LNCAP (cell line): Measurements from ENCODE around the gene PHF3.

Source experiments
- TF ChIP-seq, protein P1 (sequence below): fragments of 450-650 bp; IDR thresholded peaks from 2 replicates; pipeline ENCODE4 v1.5.1; 2017; ENCODE audit warnings: mild to moderate bottlenecking

Gene PHF3

DNA sequence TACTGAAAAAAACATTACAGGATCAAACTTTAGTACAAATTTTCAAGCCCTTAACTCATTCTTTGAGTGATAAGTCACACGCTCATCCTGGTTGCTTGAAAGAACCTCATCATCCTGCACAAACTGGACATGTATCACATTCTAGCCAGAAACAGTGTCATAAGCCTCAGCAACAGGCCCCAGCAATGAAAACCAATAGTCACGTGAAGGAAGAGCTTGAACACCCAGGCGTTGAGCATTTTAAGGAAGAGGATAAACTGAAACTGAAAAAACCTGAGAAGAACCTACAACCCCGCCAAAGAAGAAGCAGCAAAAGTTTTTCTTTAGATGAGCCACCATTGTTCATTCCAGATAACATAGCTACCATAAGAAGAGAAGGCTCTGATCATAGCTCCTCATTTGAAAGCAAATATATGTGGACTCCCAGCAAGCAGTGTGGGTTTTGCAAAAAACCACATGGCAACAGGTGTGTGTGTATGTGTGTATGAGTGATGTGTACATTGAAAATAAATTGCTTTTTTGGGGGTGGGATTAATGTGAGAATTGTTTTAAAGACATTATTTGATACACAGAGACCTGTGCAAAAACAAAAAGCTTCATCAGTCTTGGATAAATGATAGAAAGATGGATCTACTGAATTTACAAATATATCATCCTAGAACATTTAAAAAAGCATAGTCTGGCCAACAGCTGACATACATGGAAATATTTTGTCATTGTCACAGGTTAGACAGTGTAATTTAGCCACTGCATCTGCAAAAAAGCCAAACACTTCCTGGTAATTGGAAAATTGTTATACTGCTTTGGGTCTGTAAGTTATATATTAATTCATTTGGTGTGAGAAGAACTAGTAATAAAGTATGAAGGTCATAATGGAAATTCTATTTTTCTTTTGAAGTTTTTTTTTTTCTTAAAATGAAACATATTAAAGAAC lies 50.1 kb downstream of the PHF3 start:
- TF ChIP-seq, protein P1, sequence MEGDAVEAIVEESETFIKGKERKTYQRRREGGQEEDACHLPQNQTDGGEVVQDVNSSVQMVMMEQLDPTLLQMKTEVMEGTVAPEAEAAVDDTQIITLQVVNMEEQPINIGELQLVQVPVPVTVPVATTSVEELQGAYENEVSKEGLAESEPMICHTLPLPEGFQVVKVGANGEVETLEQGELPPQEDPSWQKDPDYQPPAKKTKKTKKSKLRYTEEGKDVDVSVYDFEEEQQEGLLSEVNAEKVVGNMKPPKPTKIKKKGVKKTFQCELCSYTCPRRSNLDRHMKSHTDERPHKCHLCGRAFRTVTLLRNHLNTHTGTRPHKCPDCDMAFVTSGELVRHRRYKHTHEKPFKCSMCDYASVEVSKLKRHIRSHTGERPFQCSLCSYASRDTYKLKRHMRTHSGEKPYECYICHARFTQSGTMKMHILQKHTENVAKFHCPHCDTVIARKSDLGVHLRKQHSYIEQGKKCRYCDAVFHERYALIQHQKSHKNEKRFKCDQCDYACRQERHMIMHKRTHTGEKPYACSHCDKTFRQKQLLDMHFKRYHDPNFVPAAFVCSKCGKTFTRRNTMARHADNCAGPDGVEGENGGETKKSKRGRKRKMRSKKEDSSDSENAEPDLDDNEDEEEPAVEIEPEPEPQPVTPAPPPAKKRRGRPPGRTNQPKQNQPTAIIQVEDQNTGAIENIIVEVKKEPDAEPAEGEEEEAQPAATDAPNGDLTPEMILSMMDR = no peak

DNA sequence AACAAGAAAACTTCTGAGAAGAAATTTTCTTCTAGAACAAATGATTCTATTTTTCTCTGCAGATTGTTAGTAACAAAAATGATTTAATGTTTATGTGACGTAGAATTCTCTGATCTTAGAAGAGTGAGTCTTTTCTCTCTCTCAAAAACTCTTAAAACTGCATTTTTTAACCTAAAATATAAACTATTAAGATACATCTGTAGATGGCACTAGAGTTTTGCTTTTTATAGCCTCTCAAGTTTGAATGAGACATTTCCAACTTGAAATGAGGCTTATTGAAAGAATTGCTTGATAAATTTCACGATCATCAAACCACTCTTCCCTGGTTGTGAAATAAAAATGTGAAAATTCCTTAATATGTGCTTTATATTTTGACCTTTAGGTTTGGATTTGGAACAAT lies 53.8 kb downstream of the PHF3 start:
- TF ChIP-seq, protein P1 = no peak

DNA sequence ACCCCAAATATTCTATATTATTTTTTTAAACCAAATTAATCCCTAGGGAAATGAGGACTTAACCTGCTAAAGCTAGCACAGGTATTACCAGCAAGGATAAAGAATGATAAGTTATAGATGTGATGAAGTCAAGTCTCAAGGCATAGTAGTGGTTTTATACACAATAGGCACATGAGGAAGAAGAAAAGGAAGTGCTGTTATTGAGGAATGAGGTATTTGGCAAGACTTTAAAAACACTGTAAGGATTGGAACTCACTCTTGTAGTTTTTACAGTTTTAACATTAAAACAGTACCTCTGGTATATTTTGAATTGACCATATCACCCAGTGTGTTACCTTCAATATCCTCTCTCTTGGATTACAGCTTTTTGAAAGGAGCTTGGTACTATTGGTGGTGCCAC lies 54.6 kb downstream of the PHF3 start:
- TF ChIP-seq, protein P1 = no peak

DNA sequence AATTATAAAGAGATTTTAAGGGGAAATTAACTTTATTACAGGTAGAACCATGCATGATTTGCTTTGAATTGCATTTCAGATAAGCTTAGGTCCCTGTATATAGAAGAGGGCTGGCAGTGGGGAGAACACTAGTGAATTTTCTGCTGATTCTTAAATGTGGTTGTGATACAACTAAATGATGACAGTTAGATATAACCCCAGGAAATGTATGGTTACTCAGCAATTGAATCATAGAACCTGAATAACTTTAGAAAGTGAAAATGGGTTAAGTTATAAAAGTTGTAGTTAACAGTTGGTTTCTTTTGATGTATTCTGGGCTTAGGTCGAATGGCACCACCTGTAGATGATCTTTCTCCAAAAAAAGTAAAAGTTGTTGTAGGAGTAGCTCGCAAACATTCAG lies 70.1 kb downstream of the PHF3 start:
- TF ChIP-seq, protein P1 = no peak

DNA sequence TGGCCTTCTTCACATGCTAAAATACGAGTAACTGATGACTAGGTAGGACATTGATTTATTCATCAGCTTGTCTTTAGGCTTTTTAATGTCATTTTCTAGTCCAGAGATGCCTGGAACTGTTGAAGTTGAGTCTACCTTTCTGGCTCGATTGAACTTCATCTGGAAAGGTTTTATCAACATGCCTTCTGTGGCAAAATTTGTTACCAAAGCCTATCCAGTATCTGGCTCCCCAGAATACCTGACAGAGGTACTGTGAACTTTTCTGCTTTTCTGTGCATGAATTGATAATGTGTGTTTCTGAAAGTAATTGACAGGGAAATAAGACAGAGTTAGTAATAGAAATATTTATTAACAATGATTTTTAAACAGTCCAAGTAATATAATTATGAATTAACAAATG lies 71.0 kb downstream of the PHF3 start:
- TF ChIP-seq, protein P1 = no peak

DNA sequence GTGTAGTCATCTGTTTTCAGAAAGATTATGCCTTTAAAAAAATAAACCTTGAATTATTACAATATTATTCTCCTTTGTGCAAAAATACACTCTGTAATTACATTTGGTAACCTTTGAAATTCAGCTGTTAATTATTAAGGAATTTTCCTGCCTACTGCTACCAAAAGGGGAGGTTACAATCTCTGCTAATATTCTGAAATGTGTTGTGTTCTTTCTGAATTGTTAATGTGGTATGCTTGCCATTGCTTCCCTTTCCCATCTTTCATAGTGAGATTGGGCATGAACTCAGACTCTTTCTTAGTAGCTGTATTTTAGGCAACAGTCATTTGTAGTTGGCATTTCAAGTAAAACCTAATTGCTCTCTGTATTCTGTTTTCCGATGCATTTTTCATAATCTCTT lies 73.0 kb downstream of the PHF3 start:
- TF ChIP-seq, protein P1 = no peak

DNA sequence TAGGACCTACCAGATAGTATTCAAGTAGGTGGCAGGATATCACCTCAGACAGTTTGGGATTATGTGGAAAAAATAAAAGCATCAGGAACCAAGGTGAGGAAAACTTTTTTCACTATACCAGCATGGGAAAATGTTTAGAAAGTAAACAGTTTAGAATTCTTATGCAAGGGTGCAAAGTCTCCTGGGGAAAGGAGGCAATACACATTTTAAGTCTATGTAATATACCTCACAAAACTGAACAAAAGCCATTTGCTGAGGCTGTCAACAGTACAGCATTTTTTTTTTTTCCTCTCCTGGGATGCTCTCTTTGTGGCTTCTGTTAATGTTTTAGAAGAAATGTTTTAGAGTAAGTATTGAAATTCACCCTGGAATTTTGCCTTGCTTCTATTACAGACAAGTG lies 73.5 kb downstream of the PHF3 start:
- TF ChIP-seq, protein P1 = no peak
